ENCODE measurements around the gene AKAP13. TPM values are rescaled to one million over a fixed set of nuclear protein-coding genes. Genes with fewer than 3 reads are reported as not detected.
"Not testable (repeated sequence)": the region's sequence is repeated elsewhere in the genome, so short reads cannot be mapped to it uniquely, and the experiment has no call there.

AKAP13 gene
- total RNA-seq, 4 donors from 2014 or later: 128 to 460 (median 243) TPM

DNA sequence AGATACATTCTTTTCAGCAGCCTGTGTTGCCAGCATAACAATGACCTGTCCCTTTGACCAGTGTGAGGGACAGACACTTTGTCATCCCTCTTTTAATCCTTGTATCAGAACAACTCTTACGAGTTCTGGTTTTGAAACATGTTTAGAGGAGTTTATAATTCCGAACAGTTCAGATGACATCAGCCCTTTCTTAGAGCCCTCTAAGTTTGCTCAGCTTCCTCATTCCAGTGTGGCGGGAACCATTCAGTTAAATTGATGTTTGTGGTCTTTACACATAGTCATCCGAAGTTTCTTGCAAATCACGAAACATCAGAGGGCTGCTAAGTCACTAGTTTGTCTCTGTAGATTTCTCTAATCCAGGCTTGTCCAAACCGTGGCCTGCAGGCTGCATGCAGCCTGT lies 102.5 kb downstream of the AKAP13 start:
- intact Hi-C loops (cut with DNase I; ENCODE audit: low total_unique reads): no loop called here

GRCh38 chr15:85483955-85484354 lies 103.6 kb downstream of the AKAP13 start:
- DNase-seq; H3K27me3 ChIP-seq; H3K9me3 ChIP-seq; intact Hi-C loops (cut with DNase I; ENCODE audit: low total_unique reads); H3K4me1 ChIP-seq; H3K36me3 ChIP-seq; H3K4me3 ChIP-seq: not testable (repeated sequence)
- peak overlapping the region in 1 of 2 donors; percentile 70 for H3K27ac ChIP-seq

More for the DNA sequence above, 102.5 kb downstream of the AKAP13 start:
- no peak for TF ChIP-seq POLR2A (IDR thresholded peaks at IDR 0.05)
- TF ChIP-seq, protein P1, sequence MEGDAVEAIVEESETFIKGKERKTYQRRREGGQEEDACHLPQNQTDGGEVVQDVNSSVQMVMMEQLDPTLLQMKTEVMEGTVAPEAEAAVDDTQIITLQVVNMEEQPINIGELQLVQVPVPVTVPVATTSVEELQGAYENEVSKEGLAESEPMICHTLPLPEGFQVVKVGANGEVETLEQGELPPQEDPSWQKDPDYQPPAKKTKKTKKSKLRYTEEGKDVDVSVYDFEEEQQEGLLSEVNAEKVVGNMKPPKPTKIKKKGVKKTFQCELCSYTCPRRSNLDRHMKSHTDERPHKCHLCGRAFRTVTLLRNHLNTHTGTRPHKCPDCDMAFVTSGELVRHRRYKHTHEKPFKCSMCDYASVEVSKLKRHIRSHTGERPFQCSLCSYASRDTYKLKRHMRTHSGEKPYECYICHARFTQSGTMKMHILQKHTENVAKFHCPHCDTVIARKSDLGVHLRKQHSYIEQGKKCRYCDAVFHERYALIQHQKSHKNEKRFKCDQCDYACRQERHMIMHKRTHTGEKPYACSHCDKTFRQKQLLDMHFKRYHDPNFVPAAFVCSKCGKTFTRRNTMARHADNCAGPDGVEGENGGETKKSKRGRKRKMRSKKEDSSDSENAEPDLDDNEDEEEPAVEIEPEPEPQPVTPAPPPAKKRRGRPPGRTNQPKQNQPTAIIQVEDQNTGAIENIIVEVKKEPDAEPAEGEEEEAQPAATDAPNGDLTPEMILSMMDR (IDR thresholded peaks at IDR 0.05): no peak
- peaks cover 0 to 5% of the 10 kb centered on the region in 2 donors for H3K4me1 ChIP-seq
- H3K4me3 ChIP-seq: no peak overlapping the region
- no peaks in the 10 kb centered on the region for H3K36me3 ChIP-seq
- peak overlapping the region; percentile 64 to 75 for H3K27ac ChIP-seq
- no peaks in the 10 kb centered on the region for H3K27me3 ChIP-seq
- peak in 1 of 2 donors; percentile 39 for DNase-seq
- no peaks in the 10 kb centered on the region for H3K9me3 ChIP-seq

DNA sequence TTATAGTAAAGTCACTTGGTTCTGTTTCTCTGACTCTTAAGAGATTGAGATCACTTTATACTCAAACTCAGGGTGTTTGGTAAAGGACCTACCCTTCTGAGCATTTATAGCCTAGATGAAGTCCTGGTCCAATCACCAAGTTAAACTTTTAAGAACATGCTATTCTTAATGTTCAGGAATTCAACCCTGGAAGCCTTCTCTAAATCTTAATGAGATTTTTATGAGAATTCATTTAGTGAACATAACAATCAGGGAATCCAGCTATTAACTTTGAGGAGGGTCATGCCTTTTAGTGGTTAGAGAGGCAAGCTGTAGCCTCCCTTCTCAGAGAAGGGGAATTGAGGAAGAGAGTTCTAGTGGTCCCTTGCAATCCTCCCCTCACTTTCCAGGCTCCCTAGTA lies 104.5 kb downstream of the AKAP13 start:
- H3K36me3 ChIP-seq; H3K4me3 ChIP-seq; H3K27me3 ChIP-seq; H3K9me3 ChIP-seq; intact Hi-C loops (cut with DNase I; ENCODE audit: low total_unique reads); DNase-seq; H3K4me1 ChIP-seq: not testable (repeated sequence)
- peak overlapping the region; percentile 43 to 70 for H3K27ac ChIP-seq

DNA sequence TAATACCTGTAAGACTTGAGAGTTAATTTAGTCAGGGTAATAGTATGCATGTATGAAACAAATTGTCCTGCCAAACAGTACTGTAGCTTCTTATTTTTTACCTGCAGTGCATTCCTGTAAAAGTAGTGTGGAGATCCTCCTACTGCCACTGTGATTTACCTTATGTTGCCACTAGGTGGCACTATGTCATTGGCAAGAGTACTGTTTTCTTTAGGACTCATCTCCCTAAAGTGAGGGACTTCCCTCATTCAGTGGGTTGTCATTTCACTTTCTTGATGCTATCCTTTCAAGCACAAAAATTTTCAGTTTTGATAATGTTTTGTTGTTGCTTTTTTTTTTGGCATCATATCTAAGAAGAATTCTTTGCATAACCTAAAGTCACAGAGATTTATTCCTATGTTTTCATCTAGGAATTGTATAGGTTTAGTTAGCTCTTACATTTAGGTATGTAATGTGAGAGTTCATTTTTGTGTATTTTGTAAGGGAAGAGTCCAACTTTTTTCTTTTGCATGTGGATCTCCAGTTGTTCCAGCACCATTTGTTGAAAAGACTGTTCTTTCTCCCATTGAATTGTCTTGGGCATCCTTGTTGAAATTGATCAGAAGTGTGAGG lies 105.7 kb downstream of the AKAP13 start:
- no peaks in the 10 kb centered on the region for H3K36me3 ChIP-seq
- H3K4me3 ChIP-seq: no peak overlapping the region
- H3K27me3 ChIP-seq: no peaks in the 10 kb centered on the region
- peak overlapping the region in 1 of 2 donors; percentile 70 for H3K27ac ChIP-seq
- DNase-seq: peak in 1 of 2 donors; percentile 72
- no peak for TF ChIP-seq POLR2A (IDR thresholded peaks at IDR 0.05)
- TF ChIP-seq, protein P1 (IDR thresholded peaks at IDR 0.05): peak; percentile 82 to 89 (median 84)
- H3K4me1 ChIP-seq: peaks cover 0 to 5% of the 10 kb centered on the region in 2 donors
- intact Hi-C loops (cut with DNase I; ENCODE audit: low total_unique reads): no loop called here
- H3K9me3 ChIP-seq: no peaks in the 10 kb centered on the region

GRCh38 chr15:85487796-85488195 lies 107.4 kb downstream of the AKAP13 start:
- H3K4me3 ChIP-seq; intact Hi-C loops (cut with DNase I; ENCODE audit: low total_unique reads); H3K4me1 ChIP-seq; H3K27me3 ChIP-seq; H3K36me3 ChIP-seq; H3K9me3 ChIP-seq; DNase-seq: not testable (repeated sequence)
- H3K27ac ChIP-seq: peak overlapping the region in 1 of 2 donors; percentile 13

GRCh38 chr15:85488997-85489396 lies 108.6 kb downstream of the AKAP13 start:
- H3K27me3 ChIP-seq: no peaks in the 10 kb centered on the region
- H3K4me1 ChIP-seq: peaks cover 0 to 5% of the 10 kb centered on the region in 2 donors
- H3K36me3 ChIP-seq: no peaks in the 10 kb centered on the region
- no peak for DNase-seq
- intact Hi-C loops (cut with DNase I; ENCODE audit: low total_unique reads): no loop called here
- no peaks in the 10 kb centered on the region for H3K9me3 ChIP-seq
- H3K27ac ChIP-seq: no peak overlapping the region
- H3K4me3 ChIP-seq: no peak overlapping the region
- no peak for TF ChIP-seq POLR2A (IDR thresholded peaks at IDR 0.05)
- TF ChIP-seq, protein P1 (IDR thresholded peaks at IDR 0.05): no peak

All from uterus (tissue), 4 donors.